Measurements from ENCODE around the gene TERF2IP. TPM values are rescaled to one million over a fixed set of nuclear protein-coding genes. Genes with fewer than 3 reads are reported as not detected.

TERF2IP gene
- total and polyA plus RNA-seq, 2 experiments from 2014 or later, result 12.0 to 18.0 TPM

- H3K36me3 ChIP-seq (ENCODE audit: insufficient read depth), result peaks cover 59% of the 10 kb centered on the region
Measured at GRCh38 chr16:75626806-75627205, 20.8 kb upstream of the TERF2IP start.

More at GRCh38 chr16:75626806-75627205, 20.8 kb upstream of the TERF2IP start:
- H3K4me1 ChIP-seq (ENCODE audit: insufficient read depth), result peaks cover 4% of the 10 kb centered on the region; the same call in 1 of the 2 replicates
- H2AFZ ChIP-seq, result no peak overlapping the region
- DNase-seq (ENCODE audit: low spot score) (no peak), ATAC-seq (no peak)
- H3K27ac ChIP-seq (ENCODE audit: low read depth), result no peak overlapping the region
- H3K4me2 ChIP-seq, result no peak overlapping the region
- peaks cover 2% of the 10 kb centered on the region for H3K27me3 Mint-ChIP-seq (ENCODE audit: insufficient read depth, low read depth, poor library complexity)
- no peaks in the 10 kb centered on the region; the same call in 1 of the 3 replicates for H3K4me1 Mint-ChIP-seq
- H4K20me1 ChIP-seq (replicated peaks; ENCODE audit: insufficient read depth), result no peaks in the 10 kb centered on the region
- H3K27ac Mint-ChIP-seq, result no peak overlapping the region
- H3K9me3 Mint-ChIP-seq, result no peaks in the 10 kb centered on the region
- H3K9me2 ChIP-seq (ENCODE audit: insufficient read depth), result no peaks in the 10 kb centered on the region
- peaks cover 64% of the 10 kb centered on the region for H3K36me3 Mint-ChIP-seq (ENCODE audit: low read depth)
- no peaks in the 10 kb centered on the region for H3K27me3 ChIP-seq (ENCODE audit: insufficient read depth)
- peaks cover 14% of the 10 kb centered on the region; the same call in 1 of the 2 replicates for H3F3A ChIP-seq (replicated peaks; ENCODE audit: low read depth)
- H3K79me2 ChIP-seq (replicated peaks; ENCODE audit: insufficient read depth), result peaks cover 5% of the 10 kb centered on the region; the same call in 1 of the 2 replicates
- no peak overlapping the region for H3K4me3 Mint-ChIP-seq
- no peak overlapping the region for H3K4me3 ChIP-seq
- TF ChIP-seq ZNF331 (CRISPR knock-in tag; IDR thresholded peaks at IDR 0.05; ENCODE audit: low read depth) (no peak), NANOG (IDR thresholded peaks at IDR 0.05; ENCODE audit: borderline replicate concordance) (no peak), EZH2phosphoT487 (IDR thresholded peaks at IDR 0.05; ENCODE audit: unreplicated experiment) (no peak), POLR2AphosphoS5 (IDR thresholded peaks at IDR 0.05; ENCODE audit: low read depth) (no peak), CREB1 (CRISPR knock-in tag; IDR thresholded peaks at IDR 0.05; ENCODE audit: low read depth) (no peak), EZH2 (IDR thresholded peaks at IDR 0.05; ENCODE audit: low read depth, unreplicated experiment) (no peak), REST (IDR thresholded peaks at IDR 0.05; ENCODE audit: unreplicated experiment) (no peak), ZNF114 (CRISPR knock-in tag; IDR thresholded peaks at IDR 0.05) (no peak), CTCF (conservative IDR thresholded peaks at IDR 0.05; ENCODE audit: low read depth in 2 of 2) (no peak), ETS1 (IDR thresholded peaks at IDR 0.05) (no peak), STAT1 (IDR thresholded peaks at IDR 0.05; ENCODE audit: unreplicated experiment) (no peak), JUNB (IDR thresholded peaks at IDR 0.05; ENCODE audit: unreplicated experiment) (no peak), ZNF462 (CRISPR knock-in tag; IDR thresholded peaks at IDR 0.05) (no peak)
